GM21717 (cell line): ENCODE data around the gene FGF14.

Experiments used
- ATAC-seq: cut with Tn5 transposase; IDR thresholded peaks from one replicate; pipeline ENCODE4 v1.9.1; 2021; ENCODE audit warnings: mild to moderate bottlenecking, moderate library complexity; ENCODE audit not compliant: unreplicated experiment

FGF14 gene

DNA sequence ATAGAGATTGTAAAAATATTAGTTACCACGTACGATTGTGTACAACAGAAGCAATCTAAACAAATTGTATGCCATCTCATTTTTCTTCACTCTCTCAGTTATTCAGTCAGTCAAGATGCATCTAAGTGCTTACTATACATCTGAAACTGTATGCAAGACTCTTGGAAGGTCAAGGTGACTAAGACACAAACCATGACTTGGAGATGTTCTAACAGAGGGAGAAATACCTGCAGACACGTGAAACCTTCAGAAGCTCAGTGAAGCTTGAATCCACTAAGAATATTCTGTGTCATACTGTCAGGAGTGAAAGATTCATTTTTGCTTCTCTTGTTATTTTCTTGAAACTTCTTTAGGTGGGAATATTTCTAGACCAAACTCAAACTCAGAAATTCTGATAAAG, 584.0 kb downstream of the FGF14 start:
- ATAC-seq, result peak; percentile 58

DNA sequence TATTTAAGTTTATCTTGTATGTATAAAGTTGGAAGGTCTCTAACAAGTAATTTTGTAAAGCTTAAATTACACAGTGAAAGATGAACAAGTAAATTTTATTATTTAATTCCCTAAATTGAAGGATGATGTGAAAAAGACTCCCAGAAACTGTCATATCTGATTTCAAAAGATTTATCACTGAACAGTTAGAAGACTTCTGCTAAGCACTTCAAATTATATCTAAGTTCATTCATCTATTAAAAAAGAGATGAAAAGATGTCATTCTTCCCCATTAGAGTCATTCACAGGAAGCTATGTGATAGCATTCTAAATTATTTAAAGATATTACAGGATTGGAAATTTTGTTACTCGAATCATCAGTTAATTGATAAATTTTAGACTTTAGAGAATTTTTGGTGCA, 590.0 kb downstream of the FGF14 start:
- ATAC-seq, result no peak

- ATAC-seq, result no peak
Observed at GRCh38 chr13:101811284-101811839, 590.5 kb downstream of the FGF14 start.

DNA sequence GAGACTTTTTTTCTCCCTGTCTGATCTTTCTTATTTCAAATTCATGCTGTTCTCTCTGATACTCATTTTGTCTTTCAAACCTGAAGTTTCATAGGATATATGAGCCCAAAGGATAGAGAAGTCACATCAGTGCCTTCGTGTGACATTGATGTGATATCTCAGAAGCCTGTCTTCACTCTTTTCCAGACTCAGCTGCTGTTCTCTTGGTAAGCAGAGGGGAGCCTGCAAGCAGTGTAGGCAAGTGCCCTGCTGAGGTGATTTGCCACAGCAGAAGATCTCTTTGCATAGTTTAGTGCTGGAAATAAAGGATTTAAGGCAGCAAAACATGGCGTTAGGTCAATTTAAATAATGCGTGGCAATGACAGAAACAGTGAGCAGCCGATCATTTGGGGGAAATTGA, 602.7 kb downstream of the FGF14 start:
- no peak for ATAC-seq

DNA sequence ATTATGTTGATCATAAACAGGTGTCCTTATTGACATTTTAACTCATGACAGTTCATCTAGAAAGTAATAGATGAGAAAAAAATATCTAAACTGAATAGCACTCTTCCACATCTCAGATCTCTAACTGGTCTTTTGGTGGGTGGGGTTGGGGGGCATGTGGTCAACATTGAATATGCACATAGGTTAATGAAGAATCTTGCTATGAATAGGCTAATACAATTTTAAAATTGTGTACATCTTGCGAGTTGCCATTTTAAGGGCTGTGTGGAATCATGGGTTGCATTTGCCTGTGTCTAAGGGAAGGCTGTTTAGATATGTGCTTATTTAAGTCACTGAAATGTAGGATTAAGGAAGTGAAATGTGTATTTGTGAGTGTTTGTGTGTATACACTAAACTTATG, 603.4 kb downstream of the FGF14 start:
- ATAC-seq, result no peak

DNA sequence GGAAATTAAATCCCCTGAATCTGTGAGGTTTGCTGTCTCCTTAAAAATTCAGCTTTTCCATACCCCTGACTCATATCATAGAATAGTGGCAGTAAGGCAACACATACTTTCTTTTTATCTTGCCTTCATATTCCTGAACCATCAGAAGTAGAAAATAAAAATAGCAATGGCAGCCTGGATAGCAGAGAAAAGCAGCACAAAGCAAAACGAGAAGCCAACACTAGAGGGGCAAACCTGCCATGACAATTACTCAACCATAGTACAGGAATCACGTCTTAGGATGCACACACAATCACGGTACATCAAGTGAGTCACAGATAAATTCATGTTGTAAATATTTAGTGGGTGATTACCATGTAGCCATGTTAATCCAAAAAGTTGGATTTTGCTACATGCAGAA, 606.4 kb downstream of the FGF14 start:
- ATAC-seq, result no peak

GRCh38 chr13:101795025-101795424, 606.8 kb downstream of the FGF14 start:
- no peak for ATAC-seq

DNA sequence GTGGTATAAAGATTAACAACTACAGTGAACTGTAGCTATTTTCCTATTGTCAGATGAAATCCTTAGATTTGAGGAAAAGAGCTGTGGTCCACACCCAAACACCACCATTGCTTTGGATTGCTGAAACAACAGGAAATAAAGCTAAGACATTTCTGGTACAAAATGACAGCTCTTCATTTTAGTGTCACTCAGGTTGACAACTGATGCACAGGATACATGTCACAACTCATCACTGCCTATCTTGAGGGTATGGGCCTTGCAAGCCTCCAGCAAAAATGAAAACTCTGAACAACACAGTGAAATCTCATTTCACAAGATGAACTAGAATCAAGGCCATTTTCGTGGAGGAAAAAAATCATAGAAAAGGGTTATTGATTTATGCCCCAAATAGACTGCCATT, 609.7 kb downstream of the FGF14 start:
- ATAC-seq, result no peak

DNA sequence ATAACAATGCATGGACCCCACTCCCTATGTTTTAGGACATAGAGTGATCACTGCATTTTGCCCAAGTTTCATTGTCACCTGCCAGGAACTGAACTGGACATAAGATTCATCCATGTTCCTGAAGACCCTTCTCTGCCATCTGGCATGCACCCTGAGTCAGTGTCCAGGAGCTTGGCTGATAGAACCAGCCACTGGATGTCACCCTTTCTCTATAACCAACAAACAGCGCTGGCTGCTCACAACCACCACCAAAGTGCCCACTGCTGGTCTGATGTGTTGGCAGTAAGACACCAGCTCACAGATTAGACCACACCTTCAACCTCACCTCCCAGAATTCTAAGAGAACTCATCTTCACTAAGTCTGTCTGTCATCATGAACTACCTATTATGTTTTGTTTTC, 616.0 kb downstream of the FGF14 start:
- no peak for ATAC-seq

GRCh38 chr13:101784313-101784712, 617.5 kb downstream of the FGF14 start:
- no peak for ATAC-seq

DNA sequence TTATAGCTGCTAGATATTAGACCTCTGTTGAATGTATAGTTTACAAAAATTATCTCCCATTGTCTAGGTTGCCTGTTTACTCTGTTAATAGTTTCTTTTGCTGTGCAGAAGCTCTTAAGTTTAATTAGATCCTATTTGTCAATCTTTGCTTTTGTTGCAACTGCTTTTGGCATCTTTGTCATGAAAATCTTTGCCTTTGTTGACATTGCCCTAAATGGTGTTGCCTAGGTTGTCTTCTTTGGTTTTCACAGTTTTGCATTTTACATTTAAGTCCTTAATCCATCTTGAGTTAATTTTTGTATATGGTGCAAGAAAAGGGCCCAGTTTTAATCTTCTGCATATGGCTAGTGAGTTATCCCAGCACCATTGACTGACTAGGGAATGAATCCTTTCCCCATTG, 618.3 kb downstream of the FGF14 start:
- no peak for ATAC-seq

- no peak for ATAC-seq
Observed at GRCh38 chr13:101780211-101780610, 621.6 kb downstream of the FGF14 start.

GRCh38 chr13:101779147-101779546, 622.7 kb downstream of the FGF14 start:
- no peak for ATAC-seq

- no peak for ATAC-seq
Observed at GRCh38 chr13:101775267-101775666, 626.6 kb downstream of the FGF14 start.

- ATAC-seq, result no peak
Observed at GRCh38 chr13:101774393-101774792, 627.5 kb downstream of the FGF14 start.

- ATAC-seq, result no peak
Observed at GRCh38 chr13:101773062-101773461, 628.8 kb downstream of the FGF14 start.

GRCh38 chr13:101767131-101767530, 634.7 kb downstream of the FGF14 start:
- no peak for ATAC-seq

DNA sequence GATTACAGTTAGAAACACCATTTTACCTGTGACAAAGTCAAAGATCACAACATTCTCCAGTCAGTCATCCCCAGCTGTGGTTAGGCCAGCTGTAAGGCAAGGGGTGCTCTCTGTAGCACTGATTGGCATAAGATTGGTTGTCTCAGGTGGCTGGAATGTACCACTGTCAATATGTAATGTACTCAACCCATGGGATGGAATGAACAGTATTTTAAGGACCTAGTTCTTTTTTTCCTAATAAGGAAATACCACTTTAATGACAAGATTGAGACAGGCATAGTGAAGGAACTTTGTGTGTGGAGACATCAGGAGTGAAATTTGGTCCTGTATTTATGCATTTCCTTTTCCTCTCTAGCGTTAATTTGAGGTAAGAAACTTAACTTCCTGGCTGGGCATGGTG, 638.7 kb downstream of the FGF14 start:
- ATAC-seq, result no peak

- peak; percentile 85 for ATAC-seq
Observed at GRCh38 chr13:101757446-101758039, 644.3 kb downstream of the FGF14 start.

DNA sequence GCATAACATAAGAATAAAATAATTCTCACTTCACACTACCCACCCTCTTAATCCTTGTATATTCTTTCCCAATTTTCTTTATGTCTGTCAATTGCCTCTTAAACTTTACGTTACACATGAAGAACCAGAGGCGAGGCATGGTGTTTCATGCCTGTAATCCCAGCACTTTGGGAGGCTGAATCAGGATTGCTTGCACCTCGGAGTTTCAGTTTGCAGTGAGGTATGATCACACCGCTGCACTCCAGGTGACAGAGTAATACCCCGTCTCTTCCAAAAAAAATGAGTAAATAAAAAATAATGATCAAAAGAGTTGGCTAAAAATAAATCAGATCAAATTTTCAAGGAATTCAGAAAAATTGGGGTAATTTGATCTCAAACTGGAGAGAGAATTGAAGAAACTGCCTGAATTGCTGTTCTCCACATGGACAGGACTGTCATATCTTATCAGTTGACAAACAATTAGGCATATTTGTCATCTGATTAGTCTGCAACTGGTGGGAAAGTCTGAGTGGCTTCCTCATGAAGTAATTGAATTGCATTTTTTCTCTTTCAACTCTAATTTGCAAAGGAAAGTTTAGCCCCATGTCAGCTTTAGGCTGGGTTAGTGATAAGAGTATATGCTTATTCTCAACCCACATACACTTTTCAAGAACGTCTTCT, 646.5 kb downstream of the FGF14 start:
- no peak for ATAC-seq

DNA sequence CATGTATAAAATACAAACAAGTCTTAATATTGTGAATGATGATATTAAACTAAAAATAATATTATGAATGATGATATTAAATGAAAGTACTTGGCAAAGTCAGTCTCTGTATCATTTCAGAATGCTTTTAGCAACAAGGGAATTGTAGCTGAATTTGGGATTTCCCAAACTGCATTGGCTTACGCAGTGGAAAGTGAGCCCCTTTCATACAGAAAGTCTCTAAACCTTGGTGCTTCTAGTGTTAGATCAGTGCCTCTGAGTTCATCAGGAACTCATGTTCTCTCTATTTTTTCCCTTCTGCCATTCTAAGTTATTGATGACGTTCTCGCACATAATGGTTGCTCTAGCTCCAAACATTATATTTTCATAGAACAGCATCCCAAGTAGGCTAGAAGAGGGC, 649.4 kb downstream of the FGF14 start:
- no peak for ATAC-seq

GRCh38 chr13:101751488-101751887, 650.4 kb downstream of the FGF14 start:
- peak; percentile 51 for ATAC-seq

GRCh38 chr13:101749584-101749983, 652.3 kb downstream of the FGF14 start:
- no peak for ATAC-seq
